Mesenteric fat pad (tissue), 1 donor: ENCODE measurements around the gene FRAS1. TPM values are rescaled to one million over a fixed set of nuclear protein-coding genes. Genes with fewer than 3 reads are reported as not detected.

Experiments used
- DNase-seq: peaks from one replicate; pipeline ENCODE4 v3.0.0-alpha.2; 2020; ENCODE audit warnings: low spot score
- total RNA-seq: library from RNA; stranded (reverse); fragmentation: NEBNext Ultra II Directional; extraction: Animal tissue kit (Norgen Biotek cat#: 25700); gene quantifications from one replicate; pipeline ENCODE4 v1.2.1, GENCODE V29; 2021
- donor health status: DM: yes; HTN: yes; CAD: no.

FRAS1 gene
- total RNA-seq, 1 donor from 2014 or later: 4.3 TPM

DNA sequence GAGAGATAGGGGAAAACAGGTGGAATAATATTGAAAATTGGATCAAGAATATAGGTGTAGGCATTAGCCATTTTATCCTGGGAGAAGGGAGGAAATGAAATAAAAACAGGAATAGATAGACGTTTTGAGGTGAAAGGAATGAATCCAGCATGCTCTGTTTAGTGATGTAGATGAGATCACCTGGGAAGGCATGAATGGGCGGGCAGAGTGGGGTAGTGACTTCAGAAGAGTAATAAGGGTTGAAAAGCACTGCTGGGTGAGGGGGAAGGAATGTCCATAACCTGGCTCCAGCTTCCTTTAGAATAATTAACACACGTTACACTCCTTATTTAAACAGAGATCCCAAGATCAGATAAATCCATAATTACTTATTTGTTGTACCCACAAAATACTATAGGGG lies 303.3 kb downstream of the FRAS1 start:
- no peak for DNase-seq

DNA sequence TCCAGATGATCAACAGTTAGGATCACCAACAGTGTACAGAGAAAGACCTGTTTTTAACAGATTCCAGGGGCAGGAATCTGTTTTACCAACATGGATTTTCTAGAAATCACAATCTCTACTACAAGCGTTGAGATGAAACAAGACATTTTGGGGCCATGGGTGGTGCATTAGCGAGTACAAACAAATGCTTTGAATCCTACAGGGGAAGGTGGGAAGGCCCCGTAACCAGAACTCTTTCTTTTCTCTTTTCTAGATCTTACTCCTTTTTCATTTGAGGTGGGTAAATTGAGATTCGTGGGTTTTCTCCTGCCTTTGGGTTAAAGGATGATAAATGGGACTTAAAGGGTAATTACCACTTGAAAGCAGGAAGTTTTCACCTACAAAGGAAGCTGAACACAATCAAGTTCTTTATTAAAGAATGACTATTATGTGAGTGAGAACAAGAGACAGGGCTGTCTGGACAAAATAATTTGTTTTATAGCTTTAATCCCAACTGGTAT lies 304.5 kb downstream of the FRAS1 start:
- no peak for DNase-seq

GRCh38 chr4:78362310-78362709 lies 305.2 kb downstream of the FRAS1 start:
- DNase-seq: no peak

DNA sequence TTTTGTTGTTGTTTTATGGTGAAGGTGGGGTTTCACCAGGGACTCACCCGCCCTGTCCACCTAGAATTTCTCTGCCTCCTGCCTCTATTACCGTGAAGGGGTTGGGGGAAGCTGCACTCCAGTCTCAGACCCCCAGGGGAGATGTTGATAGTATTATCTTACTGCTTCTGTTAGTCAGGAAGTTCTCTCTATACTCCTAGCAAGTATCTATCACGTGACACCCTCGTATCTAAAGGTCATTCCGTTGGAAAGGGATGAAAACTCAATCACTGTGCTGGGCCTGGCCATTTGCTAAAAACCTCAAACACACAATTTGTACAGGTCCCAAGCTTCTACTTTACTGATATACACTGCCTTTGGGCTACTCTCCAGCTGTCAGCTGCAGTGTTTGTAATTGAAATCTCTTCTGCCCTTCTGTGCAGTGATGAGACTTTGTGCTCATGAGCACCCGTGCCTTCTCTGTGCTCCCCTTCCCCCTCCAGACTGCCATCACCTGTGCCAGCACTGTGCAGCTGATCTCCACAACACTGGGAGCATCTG lies 306.0 kb downstream of the FRAS1 start:
- no peak for DNase-seq

DNA sequence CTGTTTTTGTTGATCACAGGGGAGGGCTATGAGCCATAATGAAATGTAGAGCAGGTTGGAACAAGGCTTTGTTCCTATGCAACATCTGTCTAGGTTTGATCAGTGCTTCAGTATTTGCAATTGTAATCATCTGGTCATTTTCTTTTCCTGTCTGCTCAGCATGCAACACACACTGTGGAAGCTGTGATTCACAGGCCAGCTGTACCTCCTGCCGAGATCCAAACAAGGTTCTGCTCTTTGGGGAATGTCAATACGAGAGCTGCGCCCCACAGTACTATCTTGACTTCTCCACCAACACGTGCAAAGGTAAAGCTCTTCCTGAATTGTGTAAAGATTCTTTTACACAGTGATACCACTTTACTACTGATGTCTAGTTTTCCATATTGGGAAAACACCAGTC lies 312.6 kb downstream of the FRAS1 start:
- DNase-seq: no peak

GRCh38 chr4:78370631-78371372 lies 313.7 kb downstream of the FRAS1 start:
- no peak for DNase-seq

DNA sequence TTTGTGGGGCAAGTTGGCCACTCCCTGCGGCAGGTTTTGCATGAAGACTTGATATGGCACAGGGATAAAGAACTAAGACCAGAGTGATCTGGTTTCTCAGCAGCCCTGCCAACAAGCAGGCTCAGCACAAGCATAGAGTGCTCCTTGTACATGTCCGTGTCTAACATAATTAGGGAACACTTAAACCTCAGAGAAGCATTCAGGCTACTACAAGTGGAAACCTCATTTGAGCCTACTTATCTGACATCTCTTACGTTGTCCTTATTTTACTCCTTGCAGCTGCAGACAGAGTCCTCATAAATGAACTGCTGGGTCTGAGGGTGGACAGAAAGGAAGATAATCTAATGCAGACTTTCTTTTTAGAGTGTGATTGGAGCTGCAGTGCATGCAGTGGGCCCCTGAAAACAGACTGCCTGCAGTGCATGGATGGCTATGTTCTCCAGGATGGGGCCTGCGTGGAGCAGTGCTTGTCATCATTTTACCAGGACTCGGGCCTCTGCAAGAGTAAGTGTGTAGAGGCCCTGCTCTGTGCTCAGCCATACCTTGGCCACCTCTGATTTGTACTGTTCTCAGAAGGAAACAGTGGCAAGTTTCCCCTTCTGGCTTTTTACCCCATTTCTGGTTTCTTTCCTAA lies 315.3 kb downstream of the FRAS1 start:
- DNase-seq: no peak

DNA sequence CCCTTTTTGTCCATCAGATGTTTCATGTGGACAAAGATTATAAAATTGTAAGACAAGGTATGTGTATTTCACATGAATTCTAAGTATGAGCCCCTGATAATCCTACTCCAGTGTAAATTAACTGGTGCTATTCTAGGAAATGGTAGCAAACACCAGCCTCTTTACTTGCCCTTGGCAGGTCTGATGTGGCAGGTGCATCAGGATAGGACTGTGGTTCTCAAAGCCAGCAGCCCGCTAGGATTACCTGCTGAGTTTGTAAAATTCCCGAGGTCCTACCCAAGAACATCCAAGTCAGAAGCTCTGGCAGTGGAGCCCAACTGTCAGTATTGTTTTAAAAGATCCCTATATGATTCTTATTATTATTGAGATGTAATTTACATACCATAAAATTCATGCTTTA lies 320.4 kb downstream of the FRAS1 start:
- no peak for DNase-seq

DNA sequence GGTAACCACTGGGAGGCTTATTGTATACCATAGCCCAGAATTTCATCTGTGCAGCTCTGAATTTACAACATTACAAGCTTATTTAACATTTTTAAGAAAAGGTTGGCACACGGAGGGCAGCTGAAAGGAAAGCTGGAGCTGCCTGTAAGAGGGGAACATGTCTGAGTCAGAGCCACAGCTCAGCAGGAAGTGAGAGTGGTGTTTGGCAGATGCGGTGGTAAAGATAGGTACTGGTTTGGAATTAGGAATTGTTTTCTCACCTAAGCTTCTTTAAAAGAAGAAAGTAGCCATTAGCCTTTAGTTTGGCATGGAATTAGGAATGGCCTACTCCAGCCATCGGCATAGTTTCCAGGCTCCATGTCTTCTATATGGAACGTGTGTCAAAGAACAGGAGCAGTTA lies 321.9 kb downstream of the FRAS1 start:
- no peak for DNase-seq

GRCh38 chr4:78379991-78380729 lies 323.0 kb downstream of the FRAS1 start:
- no peak for DNase-seq

GRCh38 chr4:78386679-78387078 lies 329.6 kb downstream of the FRAS1 start:
- DNase-seq: no peak

GRCh38 chr4:78395642-78396041 lies 338.5 kb downstream of the FRAS1 start:
- no peak for DNase-seq

DNA sequence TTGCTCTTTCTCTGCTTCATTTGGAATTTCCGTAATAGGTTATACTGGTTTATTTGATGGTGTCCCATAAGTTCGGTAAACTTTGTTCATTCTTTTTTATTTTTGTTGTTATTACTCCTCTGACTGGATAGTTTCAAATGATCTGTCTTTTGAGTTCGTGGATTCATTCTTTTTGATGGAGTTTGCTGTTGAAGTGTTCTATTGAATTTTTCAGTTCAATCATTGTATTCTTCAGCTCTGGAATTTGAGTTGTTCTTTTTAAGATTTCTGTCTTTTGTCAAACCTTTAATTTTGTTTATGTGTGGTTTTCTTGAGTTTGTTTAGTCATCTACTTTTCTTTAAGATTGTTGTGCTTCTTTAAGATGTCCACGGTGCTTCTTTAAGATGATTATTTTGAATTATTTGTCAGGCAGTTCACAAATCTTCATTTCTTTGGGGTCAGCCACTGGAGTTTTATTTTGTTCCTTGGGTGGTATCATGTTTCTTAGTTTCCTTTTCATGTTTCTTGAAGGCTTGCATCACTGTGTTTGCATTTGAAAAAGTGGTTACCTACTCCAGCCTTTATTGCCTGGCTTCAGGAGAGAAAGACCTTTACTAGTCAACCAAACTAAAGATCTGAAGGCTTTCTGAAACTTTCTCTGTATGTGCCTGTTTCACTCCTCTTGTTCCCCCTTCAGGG lies 339.6 kb downstream of the FRAS1 start:
- DNase-seq: no peak

- DNase-seq: no peak
Measured at GRCh38 chr4:78397292-78397630, 340.1 kb downstream of the FRAS1 start.

GRCh38 chr4:78409612-78410202 lies 352.6 kb downstream of the FRAS1 start:
- DNase-seq: no peak

DNA sequence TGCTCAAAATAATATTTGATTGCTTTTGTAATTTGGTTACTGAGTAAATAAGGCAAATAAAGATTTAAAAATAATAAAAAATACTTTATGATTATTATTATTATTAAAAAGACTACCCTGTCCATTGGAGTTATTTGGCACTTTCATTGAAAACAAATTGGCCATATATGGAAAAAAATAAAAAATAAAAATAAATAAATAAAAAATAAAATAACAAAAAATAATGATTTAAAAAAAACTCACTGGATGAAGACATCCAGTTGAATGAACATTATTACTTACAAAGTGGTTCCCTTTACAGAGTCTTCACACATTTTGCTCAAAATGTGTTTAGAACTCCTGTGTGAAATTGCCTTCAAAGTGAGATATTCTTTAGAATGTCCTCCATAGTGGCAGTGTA lies 353.1 kb downstream of the FRAS1 start:
- no peak for DNase-seq

- DNase-seq: no peak
Measured at GRCh38 chr4:78410676-78411075, 353.6 kb downstream of the FRAS1 start.

DNA sequence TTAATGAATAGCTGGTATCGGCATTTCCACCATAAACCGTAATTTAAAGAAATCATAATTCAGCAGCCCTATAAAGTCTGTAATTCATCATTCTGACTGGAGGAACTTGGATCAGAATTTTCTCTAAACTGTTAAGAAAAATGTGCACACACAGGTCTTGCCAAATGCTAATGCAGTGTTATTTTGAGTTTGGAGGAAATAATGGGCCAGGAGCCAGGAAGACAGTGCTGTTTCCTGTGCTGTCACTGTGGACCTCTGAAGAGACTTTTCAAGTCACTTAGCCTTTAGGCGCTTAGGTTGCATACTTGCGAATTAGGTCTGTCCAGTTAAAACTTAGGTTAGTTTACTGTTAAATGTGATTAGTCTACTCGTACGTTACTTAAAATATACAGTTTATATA lies 357.0 kb downstream of the FRAS1 start:
- no peak for DNase-seq

DNA sequence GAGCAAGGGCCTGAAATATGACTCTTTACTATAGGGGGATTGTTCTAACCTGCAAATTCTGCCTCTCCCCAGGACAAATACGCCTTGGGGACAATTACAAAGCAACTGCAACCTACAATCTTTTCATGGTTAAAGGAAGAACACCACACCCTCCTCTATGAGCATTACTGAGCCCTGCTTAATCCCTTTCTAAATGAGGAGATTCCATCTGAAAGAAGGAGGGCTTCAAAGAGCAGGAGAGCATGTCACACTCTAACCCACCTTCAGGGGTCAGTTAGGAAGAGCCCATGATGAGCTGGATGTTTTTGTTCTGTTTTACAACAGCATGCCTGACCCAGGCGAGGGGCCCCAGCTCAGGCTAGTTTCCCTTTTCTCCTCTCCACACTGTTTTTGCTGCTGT lies 360.5 kb downstream of the FRAS1 start:
- DNase-seq: no peak

- DNase-seq: no peak
Measured at GRCh38 chr4:78418406-78418805, 361.3 kb downstream of the FRAS1 start.

- no peak for DNase-seq
Measured at GRCh38 chr4:78423790-78424189, 366.7 kb downstream of the FRAS1 start.
